PC-9 (cell line): ENCODE measurements around the gene SF3B4. TPM values are rescaled to one million over a fixed set of nuclear protein-coding genes. Genes with fewer than 3 reads are reported as not detected.
"Not testable (repeated sequence)": the region's sequence is repeated elsewhere in the genome, so short reads cannot be mapped to it uniquely, and the experiment has no call there.

ENCODE experiments used
- BruUV-seq: library from RNA; stranded (reverse); fragments of 400-500 nt; replicated peaks from 2 replicates; lab custom pipeline; 2021; lab: Mats Ljungman, UMichigan
- CTCF ChIA-PET: fragments of 300-600 bp; sonication (Branson Sonifier 250); formaldehyde crosslinking; loops from one replicate; lab custom pipeline; 2022; ENCODE audit warnings: antibody characterized with exemption; lab: Charles Lee
- POLR2A ChIA-PET: fragments of 300-600 bp; sonication (Branson Sonifier 250); formaldehyde crosslinking; loops from one replicate; lab custom pipeline; 2022; ENCODE audit warnings: antibody characterized with exemption; ENCODE audit not compliant: unreplicated experiment; lab: Charles Lee
- DNase-seq, 2 experiments: peaks; one replicate each; pipeline versions ENCODE4 v3.0.0 to v3.0.0-alpha.2; 2015 to 2022; ENCODE audit warnings: mixed read lengths in 1 of 2
- H2AFZ ChIP-seq: fragments of 200-600 bp; sonication (generic); 2 replicates; pipeline ENCODE4 v1.8.1; 2017; ENCODE audit warnings: antibody characterized with exemption
- H3F3A ChIP-seq: fragments of 200-600 bp; sonication (generic); 2 replicates; pipeline ENCODE4 v1.8.1; 2017; ENCODE audit warnings: antibody characterized with exemption, mild to moderate bottlenecking, low read depth; ENCODE audit not compliant: insufficient read depth
- H3K27ac ChIP-seq: fragments of 200-600 bp; sonication (generic); 2 replicates; pipeline ENCODE4 v1.6.1; 2016; ENCODE audit warnings: mixed run types
- H3K27me3 ChIP-seq: fragments of 200-600 bp; sonication (generic); 2 replicates; pipeline ENCODE4 v1.6.1; 2016; ENCODE audit warnings: low read depth, mixed run types; ENCODE audit not compliant: insufficient read depth
- H3K36me3 ChIP-seq: fragments of 200-600 bp; sonication (generic); 2 replicates; pipeline ENCODE4 v1.6.1; 2016; ENCODE audit warnings: low read depth, mixed run types
- H3K4me1 ChIP-seq: fragments of 200-600 bp; sonication (generic); replicated peaks from 2 replicates; pipeline ENCODE4 v1.6.1; 2016; ENCODE audit warnings: mixed run types; ENCODE audit not compliant: insufficient read depth
- H3K4me2 ChIP-seq: fragments of 200-600 bp; sonication (generic); 2 replicates; pipeline ENCODE4 v1.6.1; 2017; ENCODE audit warnings: mixed run types
- H3K4me3 ChIP-seq: fragments of 200-600 bp; sonication (generic); 2 replicates; pipeline ENCODE4 v1.6.1; 2016; ENCODE audit warnings: mixed run types
- H3K79me2 ChIP-seq: fragments of 200-600 bp; sonication (generic); 2 replicates; pipeline ENCODE4 v1.6.1; 2017; ENCODE audit warnings: low read depth, mixed run types
- H3K9me2 ChIP-seq: fragments of 200-600 bp; sonication (generic); 2 replicates; pipeline ENCODE4 v1.8.1; 2017; ENCODE audit warnings: mild to moderate bottlenecking; ENCODE audit not compliant: insufficient read depth
- H3K9me3 ChIP-seq: fragments of 200-600 bp; sonication (generic); 2 replicates; pipeline ENCODE4 v1.8.1; 2016; ENCODE audit warnings: low read depth; ENCODE audit not compliant: insufficient read depth
- H4K20me1 ChIP-seq: fragments of 200-600 bp; sonication (generic); 2 replicates; pipeline ENCODE4 v1.8.1; 2017; ENCODE audit not compliant: insufficient read depth
- EZH2 ChIP-seq: fragments of 200-600 bp; sonication (generic); IDR thresholded peaks from 2 replicates; pipeline ENCODE4 v1.8.0; 2017; ENCODE audit warnings: antibody characterized with exemption, low read depth
- intact Hi-C: fragments of 100-400 bp; cut with micrococcal nuclease; formaldehyde crosslinking; loops from one replicate; pipeline ENCODE4 v1.10.0; 2022; ENCODE audit not compliant: unreplicated experiment
- total RNA-seq: library from RNA; stranded (reverse); gene quantifications from 2 replicates; pipeline ENCODE4 v1.2.3, GENCODE V29; 2021
- TF ChIP-seq, protein P1 (sequence below): fragments of 200-600 bp; sonication (generic); conservative IDR thresholded peaks from 2 replicates; pipeline ENCODE4 v1.6.1; 2017; ENCODE audit warnings: mixed run types, antibody characterized with exemption, mild to moderate bottlenecking, moderate library complexity

The SF3B4 gene
- total RNA-seq, 1 experiment from 2014 or later, result 73.1 TPM

- no TSS peak for BruUV-seq
- peaks cover 24% of the 10 kb centered on the region for H3F3A ChIP-seq
- H3K4me2 ChIP-seq, result no peak overlapping the region
- no peaks in the 10 kb centered on the region for H3K27me3 ChIP-seq
- no peak overlapping the region for H3K4me3 ChIP-seq
- H3K79me2 ChIP-seq, result no peaks in the 10 kb centered on the region
- H3K4me1 ChIP-seq, result peaks cover 7% of the 10 kb centered on the region
- H2AFZ ChIP-seq, result no peak overlapping the region
- peak overlapping the region; percentile 52 for H3K27ac ChIP-seq
- no peak for DNase-seq
- H3K9me2 ChIP-seq, result no peaks in the 10 kb centered on the region
- CTCF ChIA-PET, result interaction anchor here (0.6 to 1.4 kb wide), 6 partner anchors 55 to 1241 kb away, joined by 3 to 10 read pairs (median 3); a partner anchor contains a TSS
- H4K20me1 ChIP-seq, result no peaks in the 10 kb centered on the region
- H3K36me3 ChIP-seq, result peaks cover 15% of the 10 kb centered on the region
- TF ChIP-seq EZH2, result no peak
- TF ChIP-seq, protein P1, sequence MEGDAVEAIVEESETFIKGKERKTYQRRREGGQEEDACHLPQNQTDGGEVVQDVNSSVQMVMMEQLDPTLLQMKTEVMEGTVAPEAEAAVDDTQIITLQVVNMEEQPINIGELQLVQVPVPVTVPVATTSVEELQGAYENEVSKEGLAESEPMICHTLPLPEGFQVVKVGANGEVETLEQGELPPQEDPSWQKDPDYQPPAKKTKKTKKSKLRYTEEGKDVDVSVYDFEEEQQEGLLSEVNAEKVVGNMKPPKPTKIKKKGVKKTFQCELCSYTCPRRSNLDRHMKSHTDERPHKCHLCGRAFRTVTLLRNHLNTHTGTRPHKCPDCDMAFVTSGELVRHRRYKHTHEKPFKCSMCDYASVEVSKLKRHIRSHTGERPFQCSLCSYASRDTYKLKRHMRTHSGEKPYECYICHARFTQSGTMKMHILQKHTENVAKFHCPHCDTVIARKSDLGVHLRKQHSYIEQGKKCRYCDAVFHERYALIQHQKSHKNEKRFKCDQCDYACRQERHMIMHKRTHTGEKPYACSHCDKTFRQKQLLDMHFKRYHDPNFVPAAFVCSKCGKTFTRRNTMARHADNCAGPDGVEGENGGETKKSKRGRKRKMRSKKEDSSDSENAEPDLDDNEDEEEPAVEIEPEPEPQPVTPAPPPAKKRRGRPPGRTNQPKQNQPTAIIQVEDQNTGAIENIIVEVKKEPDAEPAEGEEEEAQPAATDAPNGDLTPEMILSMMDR, result no peak
- intact Hi-C loops, result loop anchor here (1.0 to 5.0 kb wide), 4 partner anchors 74 to 204 kb away; partner anchors contain the start of gene VPS45
- no peaks in the 10 kb centered on the region for H3K9me3 ChIP-seq
- POLR2A ChIA-PET, result interaction anchor here (0.7 to 0.9 kb wide), 2 partner anchors 75 to 124 kb away, joined by 5 to 6 read pairs; a partner anchor contains a TSS
Measured at GRCh38 chr1:149962736-149963135, 35.1 kb upstream of the SF3B4 start.

- BruUV-seq, result no TSS peak
- no peaks in the 10 kb centered on the region for H3K79me2 ChIP-seq
- no peaks in the 10 kb centered on the region for H4K20me1 ChIP-seq
- H3F3A ChIP-seq, result peaks cover 24% of the 10 kb centered on the region
- intact Hi-C loops, result loop anchor here (1.0 to 5.0 kb wide), 4 partner anchors 73 to 204 kb away; partner anchors contain the start of gene VPS45
- POLR2A ChIA-PET, result interaction anchor here (0.7 to 0.9 kb wide), 2 partner anchors 75 to 124 kb away, joined by 5 to 6 read pairs; a partner anchor contains a TSS
- H3K27ac ChIP-seq, result peak overlapping the region; percentile 52
- peak; percentile 44 to 69 for DNase-seq
- no peak overlapping the region for H3K4me3 ChIP-seq
- H2AFZ ChIP-seq, result no peak overlapping the region
- H3K27me3 ChIP-seq, result no peaks in the 10 kb centered on the region
- no peak overlapping the region for H3K4me2 ChIP-seq
- CTCF ChIA-PET, result interaction anchor here (0.6 to 1.4 kb wide), 6 partner anchors 55 to 1242 kb away, joined by 3 to 10 read pairs (median 3); a partner anchor contains a TSS
- H3K9me3 ChIP-seq, result no peaks in the 10 kb centered on the region
- H3K9me2 ChIP-seq, result no peaks in the 10 kb centered on the region
- H3K36me3 ChIP-seq, result peaks cover 15% of the 10 kb centered on the region
- TF ChIP-seq, protein P1, result peak; percentile 83
- TF ChIP-seq EZH2, result no peak
- H3K4me1 ChIP-seq, result peaks cover 7% of the 10 kb centered on the region
Measured at GRCh38 chr1:149962039-149962647, 34.5 kb upstream of the SF3B4 start.

- H4K20me1 ChIP-seq, H3F3A ChIP-seq, H3K9me3 ChIP-seq, H3K27ac ChIP-seq, H3K4me2 ChIP-seq, H3K36me3 ChIP-seq, DNase-seq, intact Hi-C loops, BruUV-seq, POLR2A ChIA-PET, H3K4me1 ChIP-seq, H2AFZ ChIP-seq, H3K79me2 ChIP-seq, H3K9me2 ChIP-seq, H3K27me3 ChIP-seq, H3K4me3 ChIP-seq: not testable (repeated sequence)
- CTCF ChIA-PET, result interaction anchor here (1.1 kb wide), 1 partner anchor 211 kb away, joined by 5 read pairs; no protein-coding TSS in a partner anchor
Measured at GRCh38 chr1:149957548-149957947, 29.9 kb upstream of the SF3B4 start.
